ENCODE measurements around the gene WFIKKN2. TPM values are rescaled to one million over a fixed set of nuclear protein-coding genes. Genes with fewer than 3 reads are reported as not detected.

The WFIKKN2 gene
- total RNA-seq, 1 experiment from 2014 or later: not detected

DNA sequence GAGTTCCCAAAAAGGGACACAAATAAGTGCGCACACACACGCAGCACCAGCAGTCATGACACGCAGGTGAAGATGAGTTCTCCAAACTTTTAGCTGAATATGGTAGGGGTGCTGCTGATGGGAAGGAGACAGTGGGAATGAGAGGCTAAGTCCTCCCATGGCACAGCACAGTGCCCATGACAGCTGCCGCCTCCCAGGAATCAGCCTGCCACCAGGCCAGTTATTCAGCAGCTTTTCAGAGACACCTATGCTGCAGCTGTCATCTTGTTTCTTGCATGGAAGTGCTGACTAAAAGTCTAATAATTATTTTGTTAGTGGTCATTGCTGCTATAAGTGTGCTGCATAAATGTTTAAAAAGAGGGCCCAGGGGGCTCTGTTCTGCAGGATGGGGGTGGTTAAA is 12.2 kb downstream of the WFIKKN2 start:
- ChIA-PET CTCF (no interaction called here), POLR2A (ENCODE audit: unreplicated experiment) (no interaction called here)
- TF ChIP-seq, protein P1, sequence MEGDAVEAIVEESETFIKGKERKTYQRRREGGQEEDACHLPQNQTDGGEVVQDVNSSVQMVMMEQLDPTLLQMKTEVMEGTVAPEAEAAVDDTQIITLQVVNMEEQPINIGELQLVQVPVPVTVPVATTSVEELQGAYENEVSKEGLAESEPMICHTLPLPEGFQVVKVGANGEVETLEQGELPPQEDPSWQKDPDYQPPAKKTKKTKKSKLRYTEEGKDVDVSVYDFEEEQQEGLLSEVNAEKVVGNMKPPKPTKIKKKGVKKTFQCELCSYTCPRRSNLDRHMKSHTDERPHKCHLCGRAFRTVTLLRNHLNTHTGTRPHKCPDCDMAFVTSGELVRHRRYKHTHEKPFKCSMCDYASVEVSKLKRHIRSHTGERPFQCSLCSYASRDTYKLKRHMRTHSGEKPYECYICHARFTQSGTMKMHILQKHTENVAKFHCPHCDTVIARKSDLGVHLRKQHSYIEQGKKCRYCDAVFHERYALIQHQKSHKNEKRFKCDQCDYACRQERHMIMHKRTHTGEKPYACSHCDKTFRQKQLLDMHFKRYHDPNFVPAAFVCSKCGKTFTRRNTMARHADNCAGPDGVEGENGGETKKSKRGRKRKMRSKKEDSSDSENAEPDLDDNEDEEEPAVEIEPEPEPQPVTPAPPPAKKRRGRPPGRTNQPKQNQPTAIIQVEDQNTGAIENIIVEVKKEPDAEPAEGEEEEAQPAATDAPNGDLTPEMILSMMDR (conservative IDR thresholded peaks at IDR 0.05; ENCODE audit: low read depth, low read length): no peak
- TF ChIP-seq EZH2 (IDR thresholded peaks at IDR 0.05; ENCODE audit: low read length, unreplicated experiment) (no peak), EZH2phosphoT487 (IDR thresholded peaks at IDR 0.05; ENCODE audit: borderline replicate concordance, low read length) (no peak)
- H3K36me3 ChIP-seq (ENCODE audit: low read depth, low read length): no peaks in the 10 kb centered on the region
- no peaks in the 10 kb centered on the region for H3F3A ChIP-seq (ENCODE audit: low read length, unreplicated experiment)
- H3K27me3 ChIP-seq (ENCODE audit: low read length): no peaks in the 10 kb centered on the region
- no peak overlapping the region for H3K9ac ChIP-seq (ENCODE audit: low read length)
- no peak overlapping the region for H3K4me2 ChIP-seq (ENCODE audit: low read length)
- intact Hi-C loops (cut with micrococcal nuclease): no loop called here
- H3K4me3 ChIP-seq (ENCODE audit: low read length): no peak overlapping the region
- no TSS peak for BruUV-seq (replicated peaks)
- H3K4me1 ChIP-seq (ENCODE audit: insufficient read depth, low read length): peaks cover 21% of the 10 kb centered on the region
- H3K79me2 ChIP-seq (ENCODE audit: low read length): no peaks in the 10 kb centered on the region
- no peak overlapping the region for H3K27ac ChIP-seq (ENCODE audit: low read length)
- no peaks in the 10 kb centered on the region for H3K9me2 ChIP-seq (replicated peaks; ENCODE audit: low read length)
- H4K20me1 ChIP-seq (ENCODE audit: low read length): no peaks in the 10 kb centered on the region
- no peak overlapping the region for H2AFZ ChIP-seq (ENCODE audit: low read length)
- ATAC-seq (no peak), DNase-seq (no peak)
- no peaks in the 10 kb centered on the region for H3K9me3 ChIP-seq (ENCODE audit: low read length)

DNA sequence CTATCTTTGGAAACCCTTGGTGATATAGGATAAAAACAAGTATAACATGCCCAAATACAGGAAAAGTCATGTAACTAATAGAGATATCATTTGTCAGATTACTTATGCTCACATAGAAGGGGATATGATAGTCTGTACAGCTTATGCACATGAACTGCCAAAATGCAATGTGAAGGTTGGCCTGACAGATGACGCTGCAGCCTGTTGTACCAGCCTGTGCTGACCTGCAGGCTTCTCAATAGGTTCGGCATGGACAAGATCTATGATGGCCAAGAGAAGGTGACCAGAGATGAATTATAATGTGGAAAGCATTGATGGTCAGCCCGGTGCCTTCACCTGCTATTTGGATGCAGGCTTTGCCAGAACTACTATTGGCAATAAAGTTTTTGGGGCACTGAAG is 12.7 kb downstream of the WFIKKN2 start:
- DNase-seq: no peak
- Histone ChIP-seq H3K4me2 (ENCODE audit: low read length) (no peak overlapping the region), H4K20me1 (ENCODE audit: low read length) (no peaks in the 10 kb centered on the region), H3K4me1 (ENCODE audit: insufficient read depth, low read length) (peaks cover 22% of the 10 kb centered on the region), H3K79me2 (ENCODE audit: low read length) (no peaks in the 10 kb centered on the region), H2AFZ (ENCODE audit: low read length) (no peak overlapping the region), H3K9me3 (ENCODE audit: low read length) (no peaks in the 10 kb centered on the region), H3K9me2 (replicated peaks; ENCODE audit: low read length) (no peaks in the 10 kb centered on the region), H3K27ac (ENCODE audit: low read length) (no peak overlapping the region), H3K36me3 (ENCODE audit: low read depth, low read length) (no peaks in the 10 kb centered on the region), H3K4me3 (ENCODE audit: low read length) (no peak overlapping the region), H3K9ac (ENCODE audit: low read length) (no peak overlapping the region), H3K27me3 (ENCODE audit: low read length) (no peaks in the 10 kb centered on the region), H3F3A (ENCODE audit: low read length, unreplicated experiment) (no peaks in the 10 kb centered on the region)
- ATAC-seq: no peak
- ChIA-PET CTCF (no interaction called here), POLR2A (ENCODE audit: unreplicated experiment) (no interaction called here)
- TF ChIP-seq EZH2phosphoT487 (IDR thresholded peaks at IDR 0.05; ENCODE audit: borderline replicate concordance, low read length): no peak
- TF ChIP-seq, protein P1 (conservative IDR thresholded peaks at IDR 0.05; ENCODE audit: low read depth, low read length): 0 out of 2 replicates have a peak, but pooled peaks have one; percentile 10
- intact Hi-C loops (cut with micrococcal nuclease): no loop called here
- BruUV-seq (replicated peaks): no TSS peak

DNA sequence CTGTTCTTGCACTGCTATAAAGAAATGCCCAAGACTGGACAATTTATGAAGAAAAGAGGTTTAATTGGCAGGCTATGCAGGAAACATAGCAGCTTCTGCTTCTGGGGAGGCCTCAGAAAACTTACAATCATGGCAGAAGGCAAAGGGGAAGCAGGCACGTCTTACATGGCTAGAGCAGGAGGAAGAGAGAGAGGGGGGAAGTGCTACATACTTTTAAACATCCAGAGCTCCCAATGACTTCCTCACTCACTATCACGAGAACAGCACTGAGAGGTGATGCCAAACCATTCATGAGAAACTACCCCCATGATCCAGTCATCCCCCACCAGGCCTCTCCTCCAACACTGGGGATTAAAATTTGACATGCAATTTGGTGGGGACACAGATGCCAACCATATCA is 13.3 kb downstream of the WFIKKN2 start:
- Histone ChIP-seq H3K27me3 (ENCODE audit: low read length) (no peaks in the 10 kb centered on the region), H4K20me1 (ENCODE audit: low read length) (no peaks in the 10 kb centered on the region), H3K36me3 (ENCODE audit: low read depth, low read length) (no peaks in the 10 kb centered on the region), H3K4me2 (ENCODE audit: low read length) (no peak overlapping the region), H3K79me2 (ENCODE audit: low read length) (no peaks in the 10 kb centered on the region), H3K27ac (ENCODE audit: low read length) (no peak overlapping the region), H3K4me1 (ENCODE audit: insufficient read depth, low read length) (peaks cover 22% of the 10 kb centered on the region), H2AFZ (ENCODE audit: low read length) (no peak overlapping the region), H3K9ac (ENCODE audit: low read length) (no peak overlapping the region), H3K4me3 (ENCODE audit: low read length) (no peak overlapping the region), H3K9me3 (ENCODE audit: low read length) (no peaks in the 10 kb centered on the region), H3K9me2 (replicated peaks; ENCODE audit: low read length) (no peaks in the 10 kb centered on the region), H3F3A (ENCODE audit: low read length, unreplicated experiment) (no peaks in the 10 kb centered on the region)
- CTCF ChIA-PET: interaction anchor here (0.7 kb wide), 1 partner anchor 105 kb away, joined by 3 read pairs; no protein-coding TSS in a partner anchor
- POLR2A ChIA-PET (ENCODE audit: unreplicated experiment): no interaction called here
- intact Hi-C loops (cut with micrococcal nuclease): no loop called here
- ATAC-seq: no peak
- BruUV-seq (replicated peaks): no TSS peak
- TF ChIP-seq, protein P1 (conservative IDR thresholded peaks at IDR 0.05; ENCODE audit: low read depth, low read length): no peak
- TF ChIP-seq EZH2phosphoT487 (IDR thresholded peaks at IDR 0.05; ENCODE audit: borderline replicate concordance, low read length) (no peak), EZH2 (IDR thresholded peaks at IDR 0.05; ENCODE audit: low read length, unreplicated experiment) (no peak)
- DNase-seq: no peak

Measured in PC-3 (cell line).